Ishikawa (cell line): ENCODE results near the gene SLC9A1.

Experiments used
- CREB1 ChIP-seq: IDR thresholded peaks from 2 replicates; pipeline ENCODE4 v1.6.1; 2012; ENCODE audit warnings: low read depth
- EGR1 ChIP-seq: IDR thresholded peaks from 2 replicates; pipeline ENCODE4 v1.6.1; 2012
- EP300 ChIP-seq: IDR thresholded peaks from 2 replicates; pipeline ENCODE4 v1.6.1; 2012; ENCODE audit warnings: borderline replicate concordance
- FOXM1 ChIP-seq: IDR thresholded peaks from 2 replicates; pipeline ENCODE4 v1.6.1; 2012; ENCODE audit warnings: low read depth, borderline replicate concordance
- MAX ChIP-seq: IDR thresholded peaks from 2 replicates; pipeline ENCODE4 v1.6.1; 2012
- NFIC ChIP-seq: IDR thresholded peaks from 2 replicates; pipeline ENCODE4 v1.6.1; 2012
- REST ChIP-seq: IDR thresholded peaks from 2 replicates; pipeline ENCODE4 v1.6.1; 2012; ENCODE audit warnings: low read depth, mild to moderate bottlenecking
- TAF1 ChIP-seq: IDR thresholded peaks from 2 replicates; pipeline ENCODE4 v1.6.1; 2012; ENCODE audit warnings: low read depth, mild to moderate bottlenecking
- TCF12 ChIP-seq: IDR thresholded peaks from 2 replicates; pipeline ENCODE4 v1.6.1; 2012; ENCODE audit warnings: low read depth
- TEAD4 ChIP-seq: IDR thresholded peaks from 2 replicates; pipeline ENCODE4 v1.6.1; 2012
- YY1 ChIP-seq: IDR thresholded peaks from 2 replicates; pipeline ENCODE4 v1.6.1; 2012; ENCODE audit warnings: low read depth
- ZBTB7A ChIP-seq: IDR thresholded peaks from 2 replicates; pipeline ENCODE4 v1.6.1; 2012; ENCODE audit warnings: low read depth

GRCh38 chr1:27176323-27176722, 21.4 kb upstream of the SLC9A1 start:
- TF ChIP-seq EP300 (no peak), TEAD4 (no peak), MAX (no peak), TAF1 (no peak), YY1 (no peak), FOXM1 (no peak), CREB1 (no peak), ZBTB7A (no peak), REST (no peak), EGR1 (no peak), TCF12 (no peak), NFIC (no peak)
